Sciatic nerve (tissue), 2 donors: ENCODE data around the gene FBXL7. TPM values are rescaled to one million over a fixed set of nuclear protein-coding genes. Genes with fewer than 3 reads are reported as not detected.
A peak's percentile ranks its signal among the peaks of the same experiment; 100 is the strongest.
"Not testable (repeated sequence)": the region's sequence is repeated elsewhere in the genome, so short reads cannot be mapped to it uniquely, and the experiment has no call there.

Experiments used
- ATAC-seq: fragments of 200-7000 bp; cut with Tn5 transposase; one replicate; pipeline ENCODE4 v1.9.1; 2020; ENCODE audit warnings: mild to moderate bottlenecking, moderate library complexity
- DNase-seq: peaks from one replicate; pipeline ENCODE4 v3.0.0-alpha.2; 2020; ENCODE audit warnings: low spot score
- intact Hi-C: fragments of 100-400 bp; cut with DNase I; formaldehyde crosslinking; loops from one replicate; pipeline ENCODE4 v1.14.2; 2022
- total RNA-seq: library from RNA; stranded (reverse); fragmentation: NEBNext Ultra II Directional; extraction: Animal tissue kit (Norgen Biotek cat#: 25700); gene quantifications from one replicate; pipeline ENCODE4 v1.2.1, GENCODE V29; 2021
- donor health status: DM: no; HTN: no; CAD: no.
- donor health status: DM: no; HTN: no; CAD: no.

The FBXL7 gene
- total RNA-seq, 1 donor from 2014 or later, result 40.4 TPM

DNA sequence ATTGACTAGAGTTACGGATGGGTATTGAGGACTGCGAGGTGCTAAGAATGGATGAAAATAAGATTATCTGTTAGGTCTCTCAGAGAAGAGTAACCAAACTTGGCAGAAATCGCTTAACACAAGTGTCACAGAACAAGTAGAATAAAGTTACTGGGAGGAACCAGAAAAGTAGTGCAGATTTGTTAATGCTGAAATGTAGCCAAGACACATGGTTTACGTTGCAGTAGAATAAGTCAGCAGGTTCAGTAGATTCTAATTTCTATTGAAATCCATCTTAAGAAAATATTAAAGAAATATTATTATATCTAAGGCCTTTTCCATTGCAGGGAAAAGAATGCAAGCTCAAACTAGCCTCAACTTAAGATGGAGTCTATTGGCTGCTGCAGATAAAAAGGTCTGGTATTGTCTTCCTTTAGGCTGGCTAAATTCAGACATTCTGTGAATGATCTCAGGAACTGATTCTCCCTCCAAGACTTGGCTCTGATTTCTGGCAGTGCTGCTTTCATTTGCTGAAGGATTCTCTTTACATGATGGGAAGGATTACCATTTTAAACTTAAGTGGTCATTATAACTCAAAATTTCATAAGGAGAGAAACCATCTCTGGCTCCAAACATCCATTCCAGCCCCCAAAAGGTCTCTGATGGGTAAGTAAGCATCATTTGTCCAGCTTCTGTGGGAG, 364.7 kb downstream of the FBXL7 start:
- ATAC-seq, result no peak
- DNase-seq, result no peak
- intact Hi-C loops, result no loop called here

DNA sequence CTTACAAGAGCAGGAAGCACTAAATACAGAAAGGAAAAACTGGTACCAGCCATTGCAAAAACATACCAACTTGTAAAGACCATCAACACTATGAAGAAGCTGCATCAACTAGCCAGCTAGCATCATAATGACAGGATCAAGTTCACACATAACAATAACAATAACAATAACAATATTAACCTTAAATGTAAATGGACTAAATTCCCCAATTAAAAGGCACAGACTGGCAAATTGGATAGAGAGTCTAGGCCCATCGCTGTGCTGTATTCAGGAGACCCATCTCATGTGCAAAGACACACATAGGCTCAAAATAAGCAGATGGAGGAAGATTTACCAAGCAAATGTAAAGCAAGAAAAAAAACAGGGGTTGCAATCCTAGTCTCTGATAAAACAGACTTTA, 372.3 kb downstream of the FBXL7 start:
- intact Hi-C loops, ATAC-seq, DNase-seq: not testable (repeated sequence)

DNA sequence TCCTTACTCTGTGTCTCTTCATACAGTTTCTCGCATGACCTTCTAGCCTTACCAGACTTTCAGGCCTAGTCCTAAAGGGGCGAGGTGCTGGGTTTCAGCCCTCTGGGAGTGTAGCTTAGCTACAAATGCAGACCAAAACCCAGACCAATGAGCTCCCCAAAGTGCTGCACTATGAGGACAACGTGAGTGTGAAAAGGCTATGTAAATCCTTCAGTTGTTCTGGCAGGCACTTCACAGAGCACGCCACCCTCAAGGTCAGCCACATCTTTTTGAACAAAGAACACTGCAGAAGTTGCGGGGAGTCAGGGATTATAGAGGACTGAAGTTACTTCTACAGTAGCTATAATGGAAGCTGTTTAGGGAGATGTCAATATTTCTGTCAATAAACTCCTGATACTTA, 377.9 kb downstream of the FBXL7 start:
- no peak for DNase-seq
- ATAC-seq, result no peak
- intact Hi-C loops, result no loop called here

DNA sequence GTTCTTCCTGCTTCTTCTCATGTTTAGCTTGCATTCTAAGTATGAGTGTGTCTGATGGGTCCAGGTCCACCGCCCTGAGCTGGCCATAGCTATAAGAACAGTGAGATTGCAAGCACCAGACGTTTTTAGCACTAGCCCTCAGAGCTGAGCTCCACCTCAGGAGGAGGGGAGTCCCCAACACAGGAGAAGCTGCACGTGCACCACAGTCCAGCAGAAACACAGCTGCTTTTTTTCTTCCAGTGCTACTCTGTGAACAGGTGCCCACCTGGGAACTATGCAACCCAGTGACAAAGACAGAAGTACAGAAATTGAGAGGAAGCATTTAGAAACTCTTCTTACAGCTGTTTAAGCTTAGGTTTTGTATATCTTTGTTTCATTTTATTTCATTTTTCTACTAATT, 380.2 kb downstream of the FBXL7 start:
- no peak for DNase-seq
- intact Hi-C loops, result no loop called here
- no peak for ATAC-seq

DNA sequence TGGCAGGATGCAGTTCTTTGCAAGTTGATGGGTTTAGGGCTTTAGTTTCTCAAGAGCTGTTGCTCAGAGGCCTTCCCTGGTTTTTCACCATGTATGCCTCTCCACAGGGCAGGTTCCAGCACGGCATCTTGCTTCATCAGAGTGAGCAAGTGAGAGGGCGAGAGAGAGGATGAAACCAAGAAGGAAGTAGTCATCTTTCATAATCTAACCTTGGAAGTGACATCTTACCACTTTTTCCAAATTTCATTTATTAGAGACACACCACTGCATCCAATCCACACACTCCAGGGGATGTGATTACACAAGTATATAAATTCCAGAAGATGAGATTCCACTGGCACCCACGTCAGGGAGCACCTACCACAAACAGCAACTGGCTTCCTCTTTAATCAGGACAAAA, 385.2 kb downstream of the FBXL7 start:
- DNase-seq, result no peak
- intact Hi-C loops, result no loop called here
- ATAC-seq, result peak; percentile 79

DNA sequence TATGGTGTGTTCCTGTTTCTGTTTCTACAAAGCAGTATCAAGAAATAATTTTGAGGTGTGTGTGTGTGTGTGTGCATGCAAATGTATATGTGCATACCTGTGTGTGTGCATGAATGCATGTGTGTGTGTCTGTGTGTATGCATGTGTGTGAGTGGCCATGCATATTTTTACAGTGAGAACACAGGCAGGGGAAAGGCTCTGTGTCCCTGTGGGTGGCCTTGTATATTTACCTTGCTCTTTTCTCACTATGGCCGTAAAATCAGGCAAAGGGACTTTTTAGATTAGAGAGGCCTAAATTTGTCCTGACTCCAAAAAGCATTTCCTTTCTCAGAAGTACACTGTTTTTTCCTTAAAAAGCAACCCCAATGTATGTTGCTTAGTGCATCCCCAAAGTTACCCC, 386.2 kb downstream of the FBXL7 start:
- ATAC-seq (no peak), DNase-seq (no peak)
- intact Hi-C loops, result no loop called here

DNA sequence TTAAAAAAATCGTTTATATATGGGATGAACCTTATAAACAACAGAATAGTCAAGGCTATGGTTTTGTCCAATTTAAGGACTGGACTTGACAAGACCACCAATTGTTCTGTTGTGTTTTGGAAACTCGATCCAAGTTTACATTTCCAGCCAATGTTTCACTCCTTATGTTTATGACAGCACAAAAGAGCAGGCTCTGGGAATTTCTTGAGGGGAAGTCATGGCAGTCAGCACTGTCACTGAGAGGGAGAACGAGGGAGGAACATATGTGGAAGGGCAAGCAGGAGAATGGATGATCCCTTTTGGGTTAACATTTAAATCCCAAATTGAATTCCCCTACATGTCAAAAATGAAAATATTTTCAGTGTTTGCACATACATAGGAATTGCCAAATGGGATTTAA, 387.1 kb downstream of the FBXL7 start:
- DNase-seq (no peak), ATAC-seq (no peak)
- intact Hi-C loops, result no loop called here

DNA sequence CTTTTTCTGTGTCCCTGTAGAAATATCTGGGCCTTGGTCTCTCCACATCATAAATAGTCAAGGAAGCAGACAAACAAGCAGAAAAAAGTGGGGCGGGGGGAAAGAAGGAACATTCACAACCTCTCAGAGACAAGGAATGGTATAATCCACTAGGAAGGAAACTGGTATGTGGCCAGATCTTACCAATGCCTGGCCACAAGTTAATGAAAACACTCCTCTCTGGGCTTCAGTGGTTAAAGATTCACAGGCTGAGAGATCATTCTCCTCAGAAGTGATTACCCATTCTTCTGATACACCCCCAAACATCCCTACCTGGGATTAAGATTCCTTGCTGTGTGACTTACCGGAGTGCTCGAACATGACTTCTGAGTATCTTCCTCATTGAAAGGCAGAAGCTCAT, 389.0 kb downstream of the FBXL7 start:
- ATAC-seq (no peak), DNase-seq (no peak)
- intact Hi-C loops, result no loop called here

DNA sequence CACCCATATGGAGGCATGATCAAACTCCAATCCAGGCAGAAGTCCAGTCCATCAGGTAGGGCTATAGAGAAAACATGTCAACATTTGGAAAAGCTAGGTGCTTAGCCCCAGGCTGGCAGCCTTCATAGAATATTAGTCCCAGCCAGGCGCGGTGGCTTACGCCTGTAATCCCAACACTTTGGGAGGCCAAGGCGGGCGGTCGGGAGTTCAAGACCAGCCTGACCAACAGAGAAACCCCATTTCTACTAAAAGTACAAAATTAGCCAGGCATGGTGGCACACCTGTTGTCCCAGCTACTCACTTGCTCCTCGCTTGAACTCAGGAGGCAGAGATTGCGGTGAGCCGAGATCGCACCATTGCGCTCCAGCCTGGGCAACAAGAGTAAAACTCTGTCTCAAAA, 393.9 kb downstream of the FBXL7 start:
- ATAC-seq, result no peak
- intact Hi-C loops, result no loop called here
- no peak for DNase-seq

DNA sequence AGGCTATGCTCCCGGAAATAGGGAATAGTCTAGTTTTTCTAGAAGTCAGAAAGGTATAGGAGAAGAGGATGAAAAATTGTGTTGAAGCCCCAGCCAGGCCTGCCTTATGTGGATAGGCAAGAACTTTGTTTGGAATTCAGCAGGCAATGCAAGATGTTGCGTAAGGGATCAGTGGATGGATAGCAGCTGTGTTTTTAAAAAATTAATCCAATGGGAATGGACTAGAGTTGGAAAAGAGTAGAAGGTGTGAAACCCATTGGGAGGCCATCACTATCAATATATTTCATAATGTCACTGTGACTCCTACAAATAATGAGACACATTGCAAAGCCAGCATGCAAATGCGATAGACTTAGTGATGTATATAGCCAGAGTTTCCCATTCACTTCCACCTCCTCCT, 397.7 kb downstream of the FBXL7 start:
- intact Hi-C loops, result no loop called here
- ATAC-seq, result peak; percentile 85

DNA sequence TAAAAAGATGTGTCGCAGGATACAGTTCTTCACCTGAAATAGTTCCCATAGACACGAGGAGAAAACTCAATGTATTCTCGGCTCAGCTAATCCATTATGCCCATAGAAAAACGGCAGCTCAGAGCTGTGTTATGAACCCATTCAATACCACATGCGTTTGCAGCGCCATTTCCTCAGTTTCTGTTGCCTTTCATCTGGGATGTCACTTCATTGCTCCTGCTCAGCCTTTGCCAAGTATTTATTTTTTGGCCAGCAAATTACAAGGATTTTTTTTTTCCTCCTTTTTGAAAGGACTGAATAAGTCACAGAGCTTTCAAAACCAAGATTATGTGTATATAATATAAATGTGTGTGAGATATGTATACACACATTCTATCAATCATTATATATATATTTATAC, 398.7 kb downstream of the FBXL7 start:
- no peak for DNase-seq
- no peak for ATAC-seq
- intact Hi-C loops, result no loop called here

More for the DNA sequence above, 397.7 kb downstream of the FBXL7 start:
- DNase-seq, result no peak

DNA sequence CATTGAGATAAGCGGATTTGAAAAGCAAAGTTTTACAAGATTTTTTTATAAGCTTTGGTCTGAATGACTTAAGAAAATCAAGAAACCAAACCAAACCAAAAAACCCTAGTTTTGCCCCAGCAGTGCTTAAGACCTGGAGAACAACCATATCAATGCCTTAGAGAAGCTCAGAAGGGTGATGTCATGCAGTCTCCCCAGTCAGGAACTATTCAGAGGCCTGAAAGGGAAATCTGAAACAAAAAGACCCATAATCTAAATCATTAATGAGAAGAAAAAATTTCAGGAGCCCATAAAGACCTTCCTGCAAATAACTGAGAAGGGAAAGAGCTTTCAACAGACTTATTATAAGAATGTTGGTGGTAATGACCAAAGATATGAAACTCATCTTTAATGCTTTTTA, 399.5 kb downstream of the FBXL7 start:
- intact Hi-C loops, result no loop called here
- ATAC-seq, result no peak
- no peak for DNase-seq

DNA sequence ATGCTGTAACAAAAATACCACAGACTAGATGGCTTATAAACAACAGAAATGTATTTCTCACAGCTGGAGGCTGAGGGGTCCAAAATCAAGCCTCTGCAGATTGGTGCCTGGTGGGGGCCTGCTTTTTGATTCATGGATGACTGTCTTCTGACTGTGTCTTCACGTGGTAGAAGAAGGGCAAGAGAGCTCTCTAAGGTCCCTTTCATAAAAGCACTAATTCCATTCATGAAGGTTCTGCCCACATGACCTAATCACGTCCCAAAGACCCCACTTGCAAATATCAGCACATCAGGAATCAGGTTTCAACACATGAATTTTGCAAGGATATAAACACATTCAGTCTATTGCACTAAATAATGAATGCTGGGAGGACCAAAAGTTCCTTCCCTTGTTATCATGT, 401.2 kb downstream of the FBXL7 start:
- ATAC-seq (no peak), DNase-seq (no peak)
- intact Hi-C loops, result no loop called here

DNA sequence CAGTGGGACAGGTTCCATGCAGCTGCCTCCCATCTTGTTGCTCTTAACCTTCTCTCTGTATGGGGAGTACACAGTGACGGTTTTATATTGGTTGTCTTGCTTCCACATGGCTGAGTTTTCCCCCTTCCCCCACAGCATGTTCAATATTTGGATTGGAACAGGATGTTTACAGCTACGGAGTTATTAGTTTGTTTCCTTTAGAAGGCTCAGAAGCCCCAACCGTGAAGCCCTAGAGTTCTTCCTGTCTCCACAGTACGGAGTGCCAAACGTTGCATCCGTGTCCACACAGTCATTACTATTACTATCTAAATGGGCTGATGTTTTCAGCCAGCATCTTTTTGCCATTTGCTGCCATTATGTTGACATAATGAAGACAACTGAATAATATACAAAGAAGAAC, 402.1 kb downstream of the FBXL7 start:
- DNase-seq (no peak), ATAC-seq (no peak)
- intact Hi-C loops, result no loop called here

DNA sequence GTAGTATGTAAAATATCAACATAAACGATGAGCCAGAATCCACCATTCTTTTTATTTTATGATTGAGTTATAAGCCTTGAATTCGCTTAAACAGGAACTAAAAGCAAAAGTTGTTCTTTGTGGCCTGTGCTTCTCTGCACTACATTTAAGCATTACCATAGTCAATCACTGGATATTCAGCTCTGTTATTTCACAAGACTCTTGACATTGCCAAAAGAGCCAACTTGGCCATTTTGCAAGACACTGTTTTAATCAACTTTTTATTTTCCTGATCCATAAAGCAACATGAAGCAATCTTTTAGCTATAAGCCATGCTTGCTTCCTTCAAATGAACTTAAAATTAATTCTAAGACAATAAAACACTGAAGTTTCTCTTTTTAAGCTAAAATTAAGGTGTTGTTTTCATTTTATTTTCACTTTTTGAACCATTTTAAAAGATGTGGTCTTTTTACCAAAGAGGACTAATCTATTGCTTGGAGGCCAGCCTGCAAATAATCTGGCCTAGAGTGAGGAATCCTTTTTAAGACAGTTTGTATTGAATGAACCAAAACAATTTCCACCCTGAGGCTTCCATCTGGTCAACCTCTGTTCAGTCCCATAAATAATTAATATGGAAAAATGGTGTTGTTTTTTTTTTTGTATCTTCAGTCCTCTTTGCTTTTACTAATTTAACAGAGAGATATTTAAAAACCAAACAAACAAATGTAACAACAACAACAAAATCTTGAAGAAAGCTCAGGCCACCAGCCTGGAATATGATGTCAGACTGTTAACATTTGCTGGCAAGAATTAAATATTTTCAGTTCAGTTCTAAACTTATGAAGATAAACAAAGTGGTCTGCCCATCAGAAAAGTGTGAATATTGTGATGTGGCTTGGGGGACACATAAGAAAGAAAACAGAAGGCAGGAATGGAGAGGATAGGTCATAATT, 405.2 kb downstream of the FBXL7 start:
- peak; percentile 91 for ATAC-seq
- DNase-seq, result no peak
- intact Hi-C loops, result no loop called here

DNA sequence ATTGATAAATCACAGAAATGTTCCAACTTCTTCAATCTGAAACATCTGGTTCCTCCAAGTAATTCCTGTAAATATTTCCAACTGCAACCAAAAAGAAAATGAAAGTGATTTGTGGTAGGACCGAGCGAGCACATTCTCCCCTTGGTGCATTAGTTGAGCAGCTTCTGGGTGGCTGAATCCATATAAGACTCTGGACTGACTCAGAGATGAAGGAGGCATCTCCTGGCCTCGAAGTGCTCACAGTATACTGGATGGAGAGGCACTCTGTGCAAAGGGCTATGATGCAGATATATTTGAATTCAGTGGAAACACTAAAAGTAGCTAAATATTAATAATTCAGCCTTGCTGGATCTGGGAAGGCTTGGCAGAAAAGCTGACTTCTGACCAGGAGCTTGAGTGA, 414.7 kb downstream of the FBXL7 start:
- ATAC-seq, result no peak
- DNase-seq, result no peak
- intact Hi-C loops, result no loop called here

DNA sequence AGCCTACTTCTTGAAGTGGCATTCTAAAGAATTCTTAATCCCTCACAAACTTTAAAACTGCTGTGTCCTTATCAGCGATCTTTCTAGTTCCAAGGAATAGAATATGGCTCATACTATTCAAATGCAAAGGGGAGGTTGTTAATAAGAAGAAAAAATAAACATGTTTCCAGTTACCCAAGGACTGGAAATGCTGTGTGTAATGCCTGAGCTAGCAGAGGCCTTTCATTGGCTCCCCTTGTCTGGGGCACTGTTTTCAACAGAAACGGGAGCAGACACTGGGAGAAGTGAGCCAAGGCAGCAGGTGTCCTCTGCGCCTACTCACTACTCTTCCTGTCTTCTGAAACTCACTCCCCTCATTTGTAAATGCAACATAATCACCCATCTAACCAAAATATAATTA, 426.6 kb downstream of the FBXL7 start:
- no peak for DNase-seq
- ATAC-seq, result no peak
- intact Hi-C loops, result no loop called here

DNA sequence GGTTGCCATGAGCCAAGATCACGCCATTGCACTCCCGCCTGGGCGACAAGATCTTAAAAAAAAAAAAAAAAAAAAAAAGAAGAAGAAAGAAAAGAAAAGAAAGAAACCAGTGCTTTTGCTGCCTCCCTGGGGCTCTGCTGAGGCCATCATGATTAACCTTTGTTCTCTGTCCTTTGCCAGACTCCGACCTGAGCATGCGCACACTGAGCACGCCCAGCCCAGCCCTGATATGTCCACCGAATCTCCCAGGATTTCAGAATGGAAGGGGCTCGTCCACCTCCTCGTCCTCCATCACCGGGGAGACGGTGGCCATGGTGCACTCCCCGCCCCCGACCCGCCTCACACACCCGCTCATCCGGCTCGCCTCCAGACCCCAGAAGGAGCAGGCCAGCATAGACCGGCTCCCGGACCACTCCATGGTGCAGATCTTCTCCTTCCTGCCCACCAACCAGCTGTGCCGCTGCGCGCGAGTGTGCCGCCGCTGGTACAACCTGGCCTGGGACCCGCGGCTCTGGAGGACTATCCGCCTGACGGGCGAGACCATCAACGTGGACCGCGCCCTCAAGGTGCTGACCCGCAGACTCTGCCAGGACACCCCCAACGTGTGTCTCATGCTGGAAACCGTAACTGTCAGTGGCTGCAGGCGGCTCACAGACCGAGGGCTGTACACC, 427.9 kb downstream of the FBXL7 start:
- intact Hi-C loops, result no loop called here
- DNase-seq, result no peak
- ATAC-seq, result peak; percentile 20

DNA sequence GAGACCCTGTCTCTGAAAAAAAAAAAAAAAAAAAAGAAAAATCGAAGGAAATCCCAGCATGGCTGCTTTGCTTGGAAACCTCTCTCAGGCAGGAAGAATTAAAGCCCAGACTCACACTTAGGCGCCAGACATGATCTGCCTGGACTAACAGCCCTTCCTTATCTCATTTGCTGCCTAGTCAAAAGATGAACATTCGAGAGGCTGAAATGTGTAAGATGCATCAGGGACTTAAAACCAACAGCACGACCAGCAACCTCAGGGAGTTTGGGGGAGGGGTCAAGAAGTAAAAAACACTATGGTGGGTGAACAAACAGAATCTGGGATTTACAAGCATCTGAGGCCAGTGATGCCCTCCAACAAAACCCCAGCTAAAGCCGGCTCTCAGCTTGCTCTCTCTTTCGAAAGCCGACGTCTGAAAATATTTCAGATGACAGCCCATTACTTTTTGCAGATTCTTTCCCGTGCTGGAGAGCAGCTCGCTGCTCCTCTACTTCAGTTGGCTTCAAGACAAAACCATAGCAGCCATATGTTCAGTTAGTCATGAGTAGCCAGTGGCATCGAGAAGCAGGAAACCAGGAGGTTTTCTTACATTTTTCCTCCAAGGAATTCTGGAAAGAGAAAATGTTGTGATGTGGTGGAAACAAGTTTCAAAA, 429.8 kb downstream of the FBXL7 start:
- ATAC-seq (no peak), DNase-seq (no peak)
- intact Hi-C loops, result no loop called here

DNA sequence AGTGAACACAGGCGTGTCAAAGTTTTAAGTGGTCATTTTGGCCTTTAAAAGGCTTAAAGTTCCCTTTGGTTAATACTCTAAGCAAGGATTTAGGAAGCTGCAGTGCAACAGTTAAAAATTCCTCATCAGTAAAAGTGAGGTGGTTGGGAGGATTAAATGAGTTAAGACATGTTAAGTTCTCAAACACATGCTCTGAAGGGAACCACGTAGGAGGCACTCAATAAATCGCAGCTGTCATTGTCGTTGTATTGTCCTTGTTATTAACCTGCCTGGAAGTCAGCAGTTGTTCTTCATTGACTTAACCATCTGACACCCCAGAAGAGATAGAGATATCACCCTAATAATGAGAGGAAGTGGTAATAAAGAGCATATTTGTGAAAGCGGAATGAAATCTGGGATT, 432.1 kb downstream of the FBXL7 start:
- intact Hi-C loops, result no loop called here
- ATAC-seq (no peak), DNase-seq (no peak)
